Pancreas (tissue), 10 donors: Measurements from ENCODE around the gene LRRC32. TPM values are rescaled to one million over a fixed set of nuclear protein-coding genes. Genes with fewer than 3 reads are reported as not detected.
A peak's percentile ranks its signal among the peaks of the same experiment; 100 is the strongest.

Experiments used
- ATAC-seq, 4 donors: fragments of 200-7000 bp; cut with Tn5 transposase; one replicate each; pipeline versions ENCODE4 v1.8.0 to v1.9.1; 2020; ENCODE audit warnings: mild to moderate bottlenecking in 4 of 4, moderate library complexity in 4 of 4
- DNase-seq, 6 donors: peaks; one replicate each; pipeline ENCODE4 v3.0.0-alpha.2; 2020
- FAIRE-seq: peaks from 2 replicates; lab custom pipeline; 2012; peaks lifted over from hg19 to GRCh38; lab: Jason Lieb, UNC
- H3K27ac ChIP-seq, 4 donors: fragments of 200-600 bp; sonication (generic); 1 replicate in 3 of 4; 2 replicates in 1 of 4; pipeline versions ENCODE4 v1.5.0 to v1.8.0; 2020
- H3K27me3 ChIP-seq, 4 donors: fragments of 200-600 bp; one replicate each; pipeline ENCODE4 v1.8.0; 2021
- H3K36me3 ChIP-seq, 3 donors: fragments of 200-600 bp; sonication (generic) in 1 of 3; one replicate each; pipeline versions ENCODE4 v1.5.0 to v1.8.0; 2020 to 2021
- H3K4me1 ChIP-seq, 3 donors: fragments of 200-600 bp; one replicate each; pipeline ENCODE4 v1.8.0; 2021
- H3K4me3 ChIP-seq, 4 donors: fragments of 200-600 bp; sonication (generic) in 2 of 4; one replicate each; pipeline versions ENCODE4 v1.5.0 to v1.8.0; 2020 to 2021
- H3K9me3 ChIP-seq, 4 donors: fragments of 200-600 bp; one replicate each; pipeline ENCODE4 v1.8.0; 2021
- WGBS, 2 donors: extraction: QIAGEN DNeasy Blood & Tissue Kit; methylation state at CpG; one replicate each; pipeline ENCODE4 v1.1.7; 2013; 5-methylcytosine and 5-hydroxymethylcytosine counted together
- intact Hi-C, 3 donors: fragments of 100-400 bp; cut with DNase I; formaldehyde crosslinking; loops; one replicate each; pipeline versions ENCODE4 v1.11.1 to v1.14.2; 2022
- polyA plus RNA-seq, 2 donors: library from polyadenylated mRNA; stranded (reverse); fragments of 200-250 nt; gene quantifications; one replicate each; pipeline ENCODE4 v1.2.3, GENCODE V29; 2013
- total RNA-seq, 6 donors: library from RNA; stranded (reverse); fragmentation: NEBNext Ultra II Directional in 4 of 6; extraction: Animal tissue kit (Norgen Biotek cat#: 25700) in 4 of 6; gene quantifications; one replicate each; pipeline versions ENCODE4 v1.2.1 to v1.2.4, GENCODE V29; 2021 to 2023
- TF ChIP-seq, protein P1 (sequence below), 4 donors: fragments of 200-600 bp; sonication (generic) in 3 of 4; IDR thresholded peaks; one replicate each; pipeline versions ENCODE4 v1.5.0 to v1.8.0; 2021; ENCODE audit warnings: antibody characterized with exemption in 4 of 4
- donor health status: healthy with polysubstance abuse.
- donor health status: DM: no; HTN: no; CAD: no; lungs with moderate emphysema.
- donor health status: DM: no; HTN: no; CAD: no.
- donor health status: control.
- donor health status: control.
- donor health status: Bipolar disorder and iron deficiency.
- donor health status: DM: yes; HTN: yes; CAD: no.
- donor health status: DM: no; HTN: no; CAD: no.
- donor health status: DM: no; HTN: no; CAD: no.
- donor health status: DM: yes; HTN: yes; CAD: no.

LRRC32 gene
- total and polyA plus RNA-seq, 8 donors: 5.7 to 43.0 (median 12.0) TPM

DNA sequence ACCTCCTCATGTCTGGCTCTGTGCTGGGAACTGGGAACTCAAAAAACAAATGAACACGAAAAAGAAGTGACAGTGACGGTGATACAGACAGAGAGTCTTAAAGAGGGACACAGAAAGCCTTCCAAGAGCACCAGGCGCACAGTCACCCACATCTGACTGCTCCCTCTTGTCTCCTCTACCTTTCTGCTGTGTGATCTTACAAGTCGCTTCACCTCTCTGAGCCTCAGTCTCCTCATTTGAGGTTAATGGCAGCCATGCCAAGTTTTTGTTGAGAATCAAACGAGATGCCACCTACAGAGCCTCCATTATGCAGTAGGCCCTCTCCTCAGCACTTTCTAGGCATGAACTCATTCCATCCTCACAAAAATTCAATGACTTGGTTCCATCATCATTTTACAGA is 3.7 kb downstream of the LRRC32 start:
- no peak overlapping the region for H3K27ac ChIP-seq
- H3K9me3 ChIP-seq: no peaks in the 10 kb centered on the region
- TF ChIP-seq, protein P1, sequence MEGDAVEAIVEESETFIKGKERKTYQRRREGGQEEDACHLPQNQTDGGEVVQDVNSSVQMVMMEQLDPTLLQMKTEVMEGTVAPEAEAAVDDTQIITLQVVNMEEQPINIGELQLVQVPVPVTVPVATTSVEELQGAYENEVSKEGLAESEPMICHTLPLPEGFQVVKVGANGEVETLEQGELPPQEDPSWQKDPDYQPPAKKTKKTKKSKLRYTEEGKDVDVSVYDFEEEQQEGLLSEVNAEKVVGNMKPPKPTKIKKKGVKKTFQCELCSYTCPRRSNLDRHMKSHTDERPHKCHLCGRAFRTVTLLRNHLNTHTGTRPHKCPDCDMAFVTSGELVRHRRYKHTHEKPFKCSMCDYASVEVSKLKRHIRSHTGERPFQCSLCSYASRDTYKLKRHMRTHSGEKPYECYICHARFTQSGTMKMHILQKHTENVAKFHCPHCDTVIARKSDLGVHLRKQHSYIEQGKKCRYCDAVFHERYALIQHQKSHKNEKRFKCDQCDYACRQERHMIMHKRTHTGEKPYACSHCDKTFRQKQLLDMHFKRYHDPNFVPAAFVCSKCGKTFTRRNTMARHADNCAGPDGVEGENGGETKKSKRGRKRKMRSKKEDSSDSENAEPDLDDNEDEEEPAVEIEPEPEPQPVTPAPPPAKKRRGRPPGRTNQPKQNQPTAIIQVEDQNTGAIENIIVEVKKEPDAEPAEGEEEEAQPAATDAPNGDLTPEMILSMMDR (IDR thresholded peaks at IDR 0.05): no peak
- ATAC-seq (no peak), DNase-seq (no peak), FAIRE-seq (no peak)
- peak overlapping the region in 1 of 4 donors; percentile 25 for H3K4me3 ChIP-seq
- H3K4me1 ChIP-seq: no peaks in the 10 kb centered on the region
- no peaks in the 10 kb centered on the region for H3K36me3 ChIP-seq
- peaks cover 0 to 3% (median 0%) of the 10 kb centered on the region in 4 donors for H3K27me3 ChIP-seq
- intact Hi-C loops: no loop called here
- WGBS, 2 donors: 73 to 77% methylated on average over 5 of the region's 5 CpGs

DNA sequence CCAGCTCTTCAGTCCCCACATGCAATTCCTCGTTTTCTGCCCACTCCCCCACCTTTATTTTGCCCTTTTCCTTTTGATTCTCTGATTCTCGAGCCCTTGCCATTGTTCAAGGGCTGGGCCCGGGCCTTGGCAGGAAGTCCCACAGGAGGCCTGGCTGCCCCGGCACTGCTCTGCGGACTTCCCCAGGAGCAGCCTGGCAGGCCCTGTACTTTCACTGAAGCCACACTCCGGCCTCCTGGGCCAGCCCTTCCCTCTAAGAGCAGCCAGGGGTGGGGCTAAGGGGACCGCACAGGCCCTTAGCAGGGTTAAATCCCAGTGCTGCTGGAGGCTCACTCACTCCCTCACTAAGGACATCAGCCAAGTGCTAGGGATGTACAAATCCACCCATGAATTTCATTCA is 4.1 kb downstream of the LRRC32 start:
- TF ChIP-seq, protein P1 (IDR thresholded peaks at IDR 0.05): no peak
- no peaks in the 10 kb centered on the region for H3K9me3 ChIP-seq
- WGBS, 2 donors: 78% methylated on average over 5 to 7 of the region's 7 CpGs
- FAIRE-seq: no peak
- no peak overlapping the region for H3K4me3 ChIP-seq
- H3K27me3 ChIP-seq: peaks cover 0 to 3% (median 0%) of the 10 kb centered on the region in 4 donors
- H3K36me3 ChIP-seq: no peaks in the 10 kb centered on the region
- H3K27ac ChIP-seq: no peak overlapping the region
- ATAC-seq: peak in 1 of 4 donors; percentile 19
- intact Hi-C loops: no loop called here
- peak in 2 of 6 donors; percentile 26 to 56 for DNase-seq
- no peaks in the 10 kb centered on the region for H3K4me1 ChIP-seq

DNA sequence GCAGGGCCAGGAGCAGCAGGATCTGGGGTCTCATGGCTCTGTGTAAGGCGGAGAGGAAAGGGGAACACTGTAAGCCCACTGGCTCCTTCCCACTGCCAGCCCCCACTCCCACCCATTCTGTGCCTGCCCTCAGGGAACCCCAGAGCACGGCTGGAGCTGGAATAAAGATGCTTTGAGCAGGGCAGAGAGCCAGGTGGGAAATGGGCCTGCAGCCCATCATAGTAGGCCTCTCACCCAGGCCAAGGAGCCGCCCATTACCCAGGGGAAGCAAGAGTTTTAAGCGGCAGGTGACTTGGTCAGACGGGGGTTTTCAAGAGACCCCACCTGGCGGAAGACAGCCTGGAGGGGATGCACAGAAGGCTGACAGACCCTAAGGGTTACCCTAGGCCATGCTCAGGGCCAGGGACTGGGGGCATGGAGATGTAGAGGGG is 4.6 kb downstream of the LRRC32 start:
- DNase-seq (no peak), FAIRE-seq (no peak), ATAC-seq (no peak)
- Histone ChIP-seq H3K9me3 (no peaks in the 10 kb centered on the region), H3K4me3 (no peak overlapping the region), H3K4me1 (no peaks in the 10 kb centered on the region), H3K27me3 (peaks cover 0 to 3% (median 0%) of the 10 kb centered on the region in 4 donors), H3K27ac (no peak overlapping the region), H3K36me3 (no peaks in the 10 kb centered on the region)
- TF ChIP-seq, protein P1 (IDR thresholded peaks at IDR 0.05): no peak
- intact Hi-C loops: no loop called here
- 85 to 89% methylated on average over 6 of the region's 6 CpGs for WGBS, 2 donors

DNA sequence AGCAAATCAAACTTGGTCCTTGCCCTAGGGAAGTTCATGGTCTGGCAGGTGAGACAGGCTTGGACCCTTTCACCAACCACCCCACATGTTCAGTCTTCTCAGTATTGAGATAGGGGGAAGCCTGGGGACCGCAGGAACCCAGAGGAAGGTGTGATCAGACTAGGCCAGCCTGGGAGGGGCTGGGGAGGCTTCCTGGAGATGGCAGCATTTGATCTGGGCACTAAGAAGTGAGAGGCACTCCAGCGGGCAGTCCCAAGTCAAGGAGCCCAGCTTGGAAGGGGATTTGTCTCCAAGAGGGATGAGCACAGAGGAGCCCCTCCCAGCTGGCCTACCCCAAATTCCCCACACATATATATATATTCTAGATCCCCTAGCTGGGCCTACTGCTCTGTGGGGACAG is 5.4 kb downstream of the LRRC32 start:
- Histone ChIP-seq H3K4me3 (no peak overlapping the region), H3K4me1 (no peaks in the 10 kb centered on the region), H3K27me3 (peaks cover 0 to 3% (median 0%) of the 10 kb centered on the region in 4 donors), H3K27ac (no peak overlapping the region), H3K9me3 (no peaks in the 10 kb centered on the region), H3K36me3 (no peaks in the 10 kb centered on the region)
- FAIRE-seq: no peak
- ATAC-seq: no peak
- intact Hi-C loops: no loop called here
- TF ChIP-seq, protein P1 (IDR thresholded peaks at IDR 0.05): no peak
- peak in 1 of 6 donors; percentile 28 for DNase-seq
- 78 to 84% methylated on average over 2 of the region's 2 CpGs for WGBS, 2 donors

DNA sequence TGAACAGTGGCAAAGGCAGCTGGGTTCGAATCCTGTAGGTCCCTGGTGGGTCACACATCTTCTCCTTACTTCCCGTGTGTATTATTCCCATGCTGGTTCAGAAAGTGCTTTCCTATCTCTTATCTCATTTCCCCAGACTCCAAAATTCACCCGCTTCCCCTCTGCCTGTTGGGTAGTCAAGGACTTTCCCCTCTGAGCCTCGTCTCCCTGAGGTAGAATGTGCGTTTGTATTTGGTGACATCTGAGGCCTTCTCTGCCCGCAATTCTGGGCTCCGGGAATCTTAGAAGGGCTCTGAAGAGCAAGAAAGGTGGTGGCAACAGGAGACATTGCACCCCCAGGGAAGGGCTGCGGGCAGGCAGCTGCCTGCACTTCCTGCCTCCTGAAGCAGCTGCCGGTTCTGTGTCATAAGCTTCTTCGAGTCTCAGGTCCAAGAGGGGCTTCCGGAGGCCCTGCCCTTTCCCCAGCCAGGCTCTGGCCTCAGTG is 5.9 kb downstream of the LRRC32 start:
- peak in 1 of 6 donors; percentile 43 for DNase-seq
- Histone ChIP-seq H3K9me3 (no peaks in the 10 kb centered on the region), H3K36me3 (no peaks in the 10 kb centered on the region), H3K4me1 (no peaks in the 10 kb centered on the region), H3K4me3 (no peak overlapping the region), H3K27ac (no peak overlapping the region), H3K27me3 (peaks cover 0 to 3% (median 0%) of the 10 kb centered on the region in 4 donors)
- no peak for FAIRE-seq
- WGBS, 2 donors: 67 to 72% methylated on average over 11 of the region's 11 CpGs
- intact Hi-C loops: no loop called here
- no peak for ATAC-seq
- TF ChIP-seq, protein P1 (IDR thresholded peaks at IDR 0.05): no peak
